DOHH2 (cell line): ENCODE measurements around the gene CT83.

Experiments
- H3F3A ChIP-seq: fragments of 200-600 bp; sonication (generic), shearing (Covaris generic); 2 replicates; pipeline ENCODE4 v1.6.0; 2016; ENCODE audit warnings: antibody characterized with exemption, mild to moderate bottlenecking; ENCODE audit not compliant: control insufficient read depth, insufficient read depth
- H3K27ac ChIP-seq: fragments of 200-600 bp; sonication (generic); 2 replicates; pipeline ENCODE4 v1.5.1; 2014; ENCODE audit warnings: low read depth, mild to moderate bottlenecking, low read length, moderate library complexity
- H3K27me3 ChIP-seq: fragments of 200-600 bp; sonication (generic); 2 replicates; pipeline ENCODE4 v1.6.1; 2014; ENCODE audit warnings: mild to moderate bottlenecking, low read length, mixed read lengths; ENCODE audit not compliant: control insufficient read depth
- H3K36me3 ChIP-seq: fragments of 200-600 bp; sonication (generic); 2 replicates; pipeline ENCODE4 v1.6.1; 2014; ENCODE audit warnings: mild to moderate bottlenecking, low read length, moderate library complexity, mixed read lengths; ENCODE audit not compliant: control insufficient read depth
- H3K4me1 ChIP-seq: fragments of 200-600 bp; sonication (generic); 2 replicates; pipeline ENCODE4 v1.6.1; 2014; ENCODE audit warnings: mild to moderate bottlenecking, low read length, mixed read lengths; ENCODE audit not compliant: control insufficient read depth
- H3K4me2 ChIP-seq: fragments of 200-600 bp; sonication (generic); 2 replicates; pipeline ENCODE4 v1.6.0; 2014; ENCODE audit warnings: mild to moderate bottlenecking, low read length, moderate library complexity
- H3K4me3 ChIP-seq: fragments of 200-600 bp; sonication (generic); 2 replicates; pipeline ENCODE4 v1.5.1; 2014; ENCODE audit warnings: mild to moderate bottlenecking, low read length, mixed read lengths
- H3K79me2 ChIP-seq: fragments of 200-600 bp; sonication (generic); 2 replicates; pipeline ENCODE4 v1.6.1; 2014; ENCODE audit warnings: mild to moderate bottlenecking, low read length, mixed read lengths; ENCODE audit not compliant: control insufficient read depth
- H3K9me2 ChIP-seq: fragments of 200-600 bp; sonication (generic); replicated peaks from 2 replicates; pipeline ENCODE4 v1.6.1; 2014; ENCODE audit warnings: mild to moderate bottlenecking, low read length, mixed read lengths; ENCODE audit not compliant: control insufficient read depth
- H3K9me3 ChIP-seq: fragments of 200-600 bp; sonication (generic); 2 replicates; pipeline ENCODE4 v1.6.1; 2014; ENCODE audit warnings: antibody characterized with exemption, low read length, mixed read lengths; ENCODE audit not compliant: control insufficient read depth, insufficient read depth
- H4K20me1 ChIP-seq: fragments of 200-600 bp; sonication (generic); 2 replicates; pipeline ENCODE4 v1.6.0; 2014; ENCODE audit warnings: low read depth, mild to moderate bottlenecking, antibody characterized with exemption, low read length, moderate library complexity; ENCODE audit not compliant: control insufficient read depth, insufficient read depth
- EZH2phosphoT487 ChIP-seq: fragments of 200-600 bp; sonication (generic); IDR thresholded peaks from 2 replicates; pipeline ENCODE4 v1.6.1; 2017; ENCODE audit warnings: borderline replicate concordance, mild to moderate bottlenecking, antibody characterized with exemption, low read length, moderate library complexity, mixed read lengths
- TF ChIP-seq, protein P1 (sequence below): fragments of 200-600 bp; sonication (generic); IDR thresholded peaks from one replicate; pipeline ENCODE4 v1.5.1; 2014; ENCODE audit warnings: antibody characterized with exemption, mild to moderate bottlenecking, low read depth, low read length; ENCODE audit not compliant: poor library complexity, severe bottlenecking

CT83 gene

DNA sequence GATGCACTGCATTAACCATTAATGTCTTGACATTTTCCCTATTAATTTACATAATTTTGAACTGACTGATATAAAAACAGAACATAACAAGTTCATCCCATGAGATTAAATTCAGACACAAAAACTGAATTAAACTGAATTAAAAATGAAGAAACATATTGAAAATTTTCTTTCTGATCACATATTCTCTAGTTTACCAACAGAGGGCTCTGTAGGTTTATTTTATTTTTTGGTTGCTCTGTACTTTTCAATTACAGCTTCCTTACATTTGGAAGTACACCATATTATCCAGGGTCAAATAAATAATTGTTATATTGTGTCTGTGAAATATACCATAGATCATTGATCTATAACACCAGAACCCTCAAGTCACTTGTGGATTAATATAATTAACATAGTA is 27.3 kb upstream of the CT83 start:
- Histone ChIP-seq H3K9me2 (no peaks in the 10 kb centered on the region), H3K4me3 (no peak overlapping the region), H3K4me2 (no peak overlapping the region), H3K79me2 (no peaks in the 10 kb centered on the region), H3K27me3 (no peaks in the 10 kb centered on the region), H3K36me3 (no peaks in the 10 kb centered on the region), H3K9me3 (no peaks in the 10 kb centered on the region), H4K20me1 (no peaks in the 10 kb centered on the region), H3F3A (no peaks in the 10 kb centered on the region), H3K27ac (no peak overlapping the region), H3K4me1 (no peaks in the 10 kb centered on the region)
- TF ChIP-seq, protein P1, sequence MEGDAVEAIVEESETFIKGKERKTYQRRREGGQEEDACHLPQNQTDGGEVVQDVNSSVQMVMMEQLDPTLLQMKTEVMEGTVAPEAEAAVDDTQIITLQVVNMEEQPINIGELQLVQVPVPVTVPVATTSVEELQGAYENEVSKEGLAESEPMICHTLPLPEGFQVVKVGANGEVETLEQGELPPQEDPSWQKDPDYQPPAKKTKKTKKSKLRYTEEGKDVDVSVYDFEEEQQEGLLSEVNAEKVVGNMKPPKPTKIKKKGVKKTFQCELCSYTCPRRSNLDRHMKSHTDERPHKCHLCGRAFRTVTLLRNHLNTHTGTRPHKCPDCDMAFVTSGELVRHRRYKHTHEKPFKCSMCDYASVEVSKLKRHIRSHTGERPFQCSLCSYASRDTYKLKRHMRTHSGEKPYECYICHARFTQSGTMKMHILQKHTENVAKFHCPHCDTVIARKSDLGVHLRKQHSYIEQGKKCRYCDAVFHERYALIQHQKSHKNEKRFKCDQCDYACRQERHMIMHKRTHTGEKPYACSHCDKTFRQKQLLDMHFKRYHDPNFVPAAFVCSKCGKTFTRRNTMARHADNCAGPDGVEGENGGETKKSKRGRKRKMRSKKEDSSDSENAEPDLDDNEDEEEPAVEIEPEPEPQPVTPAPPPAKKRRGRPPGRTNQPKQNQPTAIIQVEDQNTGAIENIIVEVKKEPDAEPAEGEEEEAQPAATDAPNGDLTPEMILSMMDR, result peak; percentile 25
- TF ChIP-seq EZH2phosphoT487, result no peak

- Histone ChIP-seq H3F3A (no peaks in the 10 kb centered on the region), H3K27ac (no peak overlapping the region), H3K36me3 (no peaks in the 10 kb centered on the region), H3K9me3 (no peaks in the 10 kb centered on the region), H3K9me2 (no peaks in the 10 kb centered on the region), H4K20me1 (no peaks in the 10 kb centered on the region), H3K4me3 (no peak overlapping the region), H3K4me1 (no peaks in the 10 kb centered on the region), H3K27me3 (no peaks in the 10 kb centered on the region), H3K79me2 (no peaks in the 10 kb centered on the region), H3K4me2 (no peak overlapping the region)
- TF ChIP-seq, protein P1, result no peak
- no peak for TF ChIP-seq EZH2phosphoT487
Measured at GRCh38 chrX:116480059-116480458, 17.3 kb upstream of the CT83 start.

DNA sequence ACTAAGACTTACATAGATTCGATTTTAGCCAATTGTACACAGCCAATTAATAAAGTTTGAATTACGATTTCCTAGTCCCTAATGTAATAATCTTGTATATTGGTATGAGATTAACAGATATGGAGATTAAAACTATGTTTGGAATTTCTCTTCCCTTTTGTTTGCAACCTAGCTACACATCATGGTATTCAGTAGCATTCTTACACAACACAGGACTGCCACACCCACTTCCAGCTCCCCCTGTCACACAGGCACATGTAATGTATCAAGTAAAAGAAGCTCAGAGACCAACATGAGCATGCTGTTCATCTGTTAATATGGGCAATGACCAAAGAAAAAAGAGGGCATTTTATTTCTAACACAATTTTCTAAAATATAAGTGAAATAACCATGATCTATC is 13.6 kb downstream of the CT83 start:
- Histone ChIP-seq H3K4me1 (no peaks in the 10 kb centered on the region), H3K79me2 (no peaks in the 10 kb centered on the region), H3K4me3 (no peak overlapping the region), H3K4me2 (no peak overlapping the region), H3F3A (no peaks in the 10 kb centered on the region), H4K20me1 (no peaks in the 10 kb centered on the region), H3K27me3 (no peaks in the 10 kb centered on the region), H3K36me3 (no peaks in the 10 kb centered on the region), H3K9me3 (no peaks in the 10 kb centered on the region), H3K9me2 (no peaks in the 10 kb centered on the region), H3K27ac (no peak overlapping the region)
- TF ChIP-seq EZH2phosphoT487, result no peak
- TF ChIP-seq, protein P1, result no peak
